DOHH2 (cell line): ENCODE data around the gene KRR1.
"Not testable (repeated sequence)": the region's sequence is repeated elsewhere in the genome, so short reads cannot be mapped to it uniquely, and the experiment has no call there.

ENCODE experiments used
- H3F3A ChIP-seq: fragments of 200-600 bp; sonication (generic), shearing (Covaris generic); 2 replicates; pipeline ENCODE4 v1.6.0; 2016; ENCODE audit warnings: antibody characterized with exemption, mild to moderate bottlenecking; ENCODE audit not compliant: control insufficient read depth, insufficient read depth
- H3K27ac ChIP-seq: fragments of 200-600 bp; sonication (generic); 2 replicates; pipeline ENCODE4 v1.5.1; 2014; ENCODE audit warnings: low read depth, mild to moderate bottlenecking, low read length, moderate library complexity
- H3K27me3 ChIP-seq: fragments of 200-600 bp; sonication (generic); 2 replicates; pipeline ENCODE4 v1.6.1; 2014; ENCODE audit warnings: mild to moderate bottlenecking, low read length, mixed read lengths; ENCODE audit not compliant: control insufficient read depth
- H3K36me3 ChIP-seq: fragments of 200-600 bp; sonication (generic); 2 replicates; pipeline ENCODE4 v1.6.1; 2014; ENCODE audit warnings: mild to moderate bottlenecking, low read length, moderate library complexity, mixed read lengths; ENCODE audit not compliant: control insufficient read depth
- H3K4me1 ChIP-seq: fragments of 200-600 bp; sonication (generic); 2 replicates; pipeline ENCODE4 v1.6.1; 2014; ENCODE audit warnings: mild to moderate bottlenecking, low read length, mixed read lengths; ENCODE audit not compliant: control insufficient read depth
- H3K4me2 ChIP-seq: fragments of 200-600 bp; sonication (generic); 2 replicates; pipeline ENCODE4 v1.6.0; 2014; ENCODE audit warnings: mild to moderate bottlenecking, low read length, moderate library complexity
- H3K4me3 ChIP-seq: fragments of 200-600 bp; sonication (generic); 2 replicates; pipeline ENCODE4 v1.5.1; 2014; ENCODE audit warnings: mild to moderate bottlenecking, low read length, mixed read lengths
- H3K79me2 ChIP-seq: fragments of 200-600 bp; sonication (generic); 2 replicates; pipeline ENCODE4 v1.6.1; 2014; ENCODE audit warnings: mild to moderate bottlenecking, low read length, mixed read lengths; ENCODE audit not compliant: control insufficient read depth
- H3K9me2 ChIP-seq: fragments of 200-600 bp; sonication (generic); replicated peaks from 2 replicates; pipeline ENCODE4 v1.6.1; 2014; ENCODE audit warnings: mild to moderate bottlenecking, low read length, mixed read lengths; ENCODE audit not compliant: control insufficient read depth
- H3K9me3 ChIP-seq: fragments of 200-600 bp; sonication (generic); 2 replicates; pipeline ENCODE4 v1.6.1; 2014; ENCODE audit warnings: antibody characterized with exemption, low read length, mixed read lengths; ENCODE audit not compliant: control insufficient read depth, insufficient read depth
- H4K20me1 ChIP-seq: fragments of 200-600 bp; sonication (generic); 2 replicates; pipeline ENCODE4 v1.6.0; 2014; ENCODE audit warnings: low read depth, mild to moderate bottlenecking, antibody characterized with exemption, low read length, moderate library complexity; ENCODE audit not compliant: control insufficient read depth, insufficient read depth
- EZH2phosphoT487 ChIP-seq: fragments of 200-600 bp; sonication (generic); IDR thresholded peaks from 2 replicates; pipeline ENCODE4 v1.6.1; 2017; ENCODE audit warnings: borderline replicate concordance, mild to moderate bottlenecking, antibody characterized with exemption, low read length, moderate library complexity, mixed read lengths
- TF ChIP-seq, protein P1 (sequence below): fragments of 200-600 bp; sonication (generic); IDR thresholded peaks from one replicate; pipeline ENCODE4 v1.5.1; 2014; ENCODE audit warnings: antibody characterized with exemption, mild to moderate bottlenecking, low read depth, low read length; ENCODE audit not compliant: poor library complexity, severe bottlenecking

Gene KRR1

GRCh38 chr12:75488553-75488952 lies 22.9 kb downstream of the KRR1 start:
- no peak overlapping the region for H3K4me2 ChIP-seq

GRCh38 chr12:75487308-75487707 lies 24.1 kb downstream of the KRR1 start:
- Histone ChIP-seq H3K27me3 (no peaks in the 10 kb centered on the region), H3F3A (peaks cover 11% of the 10 kb centered on the region; the same call in 1 of the 2 replicates), H4K20me1 (no peaks in the 10 kb centered on the region), H3K27ac (no peak overlapping the region), H3K36me3 (peaks cover 62% of the 10 kb centered on the region), H3K4me1 (peaks cover 29% of the 10 kb centered on the region), H3K9me2 (no peaks in the 10 kb centered on the region), H3K4me2 (no peak overlapping the region), H3K9me3 (no peaks in the 10 kb centered on the region), H3K79me2 (peaks cover 36% of the 10 kb centered on the region), H3K4me3 (no peak overlapping the region)
- TF ChIP-seq, protein P1, sequence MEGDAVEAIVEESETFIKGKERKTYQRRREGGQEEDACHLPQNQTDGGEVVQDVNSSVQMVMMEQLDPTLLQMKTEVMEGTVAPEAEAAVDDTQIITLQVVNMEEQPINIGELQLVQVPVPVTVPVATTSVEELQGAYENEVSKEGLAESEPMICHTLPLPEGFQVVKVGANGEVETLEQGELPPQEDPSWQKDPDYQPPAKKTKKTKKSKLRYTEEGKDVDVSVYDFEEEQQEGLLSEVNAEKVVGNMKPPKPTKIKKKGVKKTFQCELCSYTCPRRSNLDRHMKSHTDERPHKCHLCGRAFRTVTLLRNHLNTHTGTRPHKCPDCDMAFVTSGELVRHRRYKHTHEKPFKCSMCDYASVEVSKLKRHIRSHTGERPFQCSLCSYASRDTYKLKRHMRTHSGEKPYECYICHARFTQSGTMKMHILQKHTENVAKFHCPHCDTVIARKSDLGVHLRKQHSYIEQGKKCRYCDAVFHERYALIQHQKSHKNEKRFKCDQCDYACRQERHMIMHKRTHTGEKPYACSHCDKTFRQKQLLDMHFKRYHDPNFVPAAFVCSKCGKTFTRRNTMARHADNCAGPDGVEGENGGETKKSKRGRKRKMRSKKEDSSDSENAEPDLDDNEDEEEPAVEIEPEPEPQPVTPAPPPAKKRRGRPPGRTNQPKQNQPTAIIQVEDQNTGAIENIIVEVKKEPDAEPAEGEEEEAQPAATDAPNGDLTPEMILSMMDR, result no peak
- TF ChIP-seq EZH2phosphoT487, result no peak

More at GRCh38 chr12:75488553-75488952, 22.9 kb downstream of the KRR1 start:
- Histone ChIP-seq H3K27ac (no peak overlapping the region), H3K36me3 (peaks cover 61% of the 10 kb centered on the region), H4K20me1 (no peaks in the 10 kb centered on the region), H3K9me2 (no peaks in the 10 kb centered on the region), H3K27me3 (no peaks in the 10 kb centered on the region), H3K9me3 (no peaks in the 10 kb centered on the region), H3F3A (peaks cover 11% of the 10 kb centered on the region; the same call in 1 of the 2 replicates), H3K4me3 (no peak overlapping the region), H3K79me2 (peaks cover 23% of the 10 kb centered on the region), H3K4me1 (peaks cover 17% of the 10 kb centered on the region)
- no peak for TF ChIP-seq EZH2phosphoT487
- TF ChIP-seq, protein P1, result peak; percentile 49

- H3K4me3 ChIP-seq, result peak overlapping the region; percentile 76
- H4K20me1 ChIP-seq, H3K9me3 ChIP-seq, H3K27ac ChIP-seq, H3K9me2 ChIP-seq, H3K27me3 ChIP-seq: not testable (repeated sequence)
- peaks cover 49% of the 10 kb centered on the region for H3K4me1 ChIP-seq
- H3K79me2 ChIP-seq, result peaks cover 52% of the 10 kb centered on the region
- peak overlapping the region; percentile 73 for H3K4me2 ChIP-seq
- peaks cover 22% of the 10 kb centered on the region for H3F3A ChIP-seq
- peaks cover 52% of the 10 kb centered on the region for H3K36me3 ChIP-seq
These were observed 27.0 kb downstream of the KRR1 start for GRCh38 chr12:75484450-75484849.

GRCh38 chr12:75483431-75483830 lies 28.0 kb downstream of the KRR1 start:
- Histone ChIP-seq H3K9me2 (no peaks in the 10 kb centered on the region), H3F3A (peaks cover 22% of the 10 kb centered on the region), H3K79me2 (peaks cover 52% of the 10 kb centered on the region), H3K4me3 (peak overlapping the region; percentile 76), H4K20me1 (no peaks in the 10 kb centered on the region), H3K36me3 (peaks cover 46% of the 10 kb centered on the region), H3K27me3 (no peaks in the 10 kb centered on the region), H3K9me3 (no peaks in the 10 kb centered on the region), H3K4me2 (peak overlapping the region; percentile 73), H3K4me1 (peaks cover 60% of the 10 kb centered on the region), H3K27ac (peak overlapping the region; percentile 87)
- TF ChIP-seq, protein P1, result no peak
- TF ChIP-seq EZH2phosphoT487, result no peak
